H1 (cell line): Measurements from ENCODE around the gene GRID2. TPM values are rescaled to one million over a fixed set of nuclear protein-coding genes. Genes with fewer than 3 reads are reported as not detected.

ENCODE experiments used
- CTCF ChIA-PET: fragments of 300-600 bp; sonication (Branson Sonifier 250); formaldehyde crosslinking; loops from one replicate; lab custom pipeline; 2021; ENCODE audit not compliant: partially characterized antibody; lab: Charles Lee
- POLR2A ChIA-PET: fragments of 300-600 bp; sonication (Branson Sonifier 250); formaldehyde crosslinking; loops from one replicate; lab custom pipeline; 2021; ENCODE audit warnings: inconsistent platforms; ENCODE audit not compliant: partially characterized antibody; lab: Charles Lee
- DNase-seq, 2 experiments: peaks; one replicate each; pipeline versions ENCODE4 v3.0.0 to v3.0.0-alpha.2; 2010 to 2022; ENCODE audit warnings: low spot score in 2 of 2, low read depth in 1 of 2, mixed read lengths in 1 of 2
- FAIRE-seq: peaks from 2 replicates; lab custom pipeline; 2011; peaks lifted over from hg19 to GRCh38; lab: Jason Lieb, UNC
- H2AFZ ChIP-seq: 2 replicates; pipeline ENCODE4 v1.8.1; 2012; ENCODE audit warnings: low read length, inconsistent platforms
- H2AK5ac ChIP-seq: 2 replicates; pipeline ENCODE4 v1.6.1; 2013; ENCODE audit warnings: low read depth, low read length
- H2BK120ac ChIP-seq: replicated peaks from 2 replicates; pipeline ENCODE3; 2013; ENCODE audit warnings: low read depth, low read length, inconsistent platforms
- H2BK12ac ChIP-seq: 2 replicates; pipeline ENCODE4 v1.6.1; 2013; ENCODE audit warnings: low read depth, low read length
- H2BK15ac ChIP-seq: 2 replicates; pipeline ENCODE4 v1.6.1; 2013; ENCODE audit warnings: low read length
- H2BK20ac ChIP-seq: 2 replicates; pipeline ENCODE4 v1.6.1; 2013; ENCODE audit warnings: low read length
- H2BK5ac ChIP-seq: 2 replicates; pipeline ENCODE4 v1.6.1; 2013; ENCODE audit warnings: low read depth, low read length
- H3K14ac ChIP-seq: 2 replicates; pipeline ENCODE4 v1.6.1; 2013; ENCODE audit warnings: inconsistent platforms; ENCODE audit not compliant: insufficient read length
- H3K18ac ChIP-seq: 2 replicates; pipeline ENCODE4 v1.6.1; 2013; ENCODE audit warnings: low read length; ENCODE audit errors: extremely low read depth
- H3K23ac ChIP-seq: 2 replicates; pipeline ENCODE4 v1.6.1; 2013; ENCODE audit warnings: inconsistent platforms; ENCODE audit not compliant: insufficient read length
- H3K23me2 ChIP-seq: 2 replicates; pipeline ENCODE4 v1.6.1; 2013; ENCODE audit warnings: low read depth, low read length
- H3K27ac ChIP-seq: 2 replicates; pipeline ENCODE4 v1.6.1; 2011; ENCODE audit warnings: low read depth, low read length, inconsistent platforms
- H3K27me3 ChIP-seq, 4 experiments: replicated peaks in 1 of 4; 1 replicate in 1 of 4; 2 replicates in 3 of 4; pipeline versions ENCODE4 v1.6.1 to v1.8.1; 2011 to 2013; ENCODE audit warnings: low read length in 3 of 4, mild to moderate bottlenecking in 3 of 4, inconsistent platforms in 2 of 4, mixed read lengths in 2 of 4, moderate library complexity in 1 of 4; ENCODE audit not compliant: control insufficient read depth in 3 of 4, insufficient read depth in 3 of 4; ENCODE audit errors: extremely low read depth in 1 of 4
- H3K36me3 ChIP-seq, 4 experiments: 2 replicates each; pipeline versions ENCODE4 v1.6.1 to v1.8.1; 2011 to 2013; ENCODE audit warnings: mild to moderate bottlenecking in 4 of 4, low read length in 3 of 4, moderate library complexity in 2 of 4, control low read depth in 1 of 4, inconsistent platforms in 1 of 4; ENCODE audit not compliant: insufficient read depth in 4 of 4, control insufficient read depth in 2 of 4
- H3K4ac ChIP-seq: replicated peaks from 2 replicates; pipeline ENCODE3; 2013; ENCODE audit warnings: low read length, low read depth, mixed read lengths, inconsistent platforms; ENCODE audit not compliant: insufficient read length
- H3K4me1 ChIP-seq, 4 experiments: replicated peaks in 1 of 4; 1 replicate in 1 of 4; 2 replicates in 3 of 4; pipeline versions ENCODE4 v1.6.1 to v1.8.1; 2011 to 2013; ENCODE audit warnings: low read length in 3 of 4, inconsistent platforms in 2 of 4, mixed read lengths in 1 of 4; ENCODE audit not compliant: insufficient read depth in 4 of 4, control insufficient read depth in 3 of 4
- H3K4me2 ChIP-seq, 2 experiments: 2 replicates each; pipeline versions ENCODE4 v1.6.1 to v1.8.1; 2011 to 2013; ENCODE audit warnings: low read depth in 2 of 2, low read length in 2 of 2, control low read depth in 1 of 2, inconsistent platforms in 1 of 2, mild to moderate bottlenecking in 1 of 2; ENCODE audit not compliant: insufficient read depth in 1 of 2
- H3K4me3 ChIP-seq, 4 experiments: fragments of 200-600, 300-600 bp in 1 of 4; sonication (generic), shearing (Covaris generic), sonication (Bioruptor Twin) in 1 of 4; 2 replicates each; pipeline versions ENCODE4 v1.5.1 to v1.8.1; 2011 to 2016; ENCODE audit warnings: low read length in 4 of 4, low read depth in 3 of 4, control low read depth in 2 of 4, inconsistent platforms in 2 of 4, mild to moderate bottlenecking in 2 of 4, mixed read lengths in 1 of 4, moderate library complexity in 1 of 4; ENCODE audit not compliant: insufficient read depth in 2 of 4; ENCODE audit errors: extremely low read depth in 1 of 4
- H3K56ac ChIP-seq: replicated peaks from 2 replicates; pipeline ENCODE3; 2013; ENCODE audit warnings: low read depth, mild to moderate bottlenecking, mixed read lengths, low read length, inconsistent platforms; ENCODE audit not compliant: insufficient read length
- H3K79me1 ChIP-seq: 2 replicates; pipeline ENCODE4 v1.6.1; 2013; ENCODE audit warnings: low read depth, low read length, control low read depth
- H3K79me2 ChIP-seq, 2 experiments: 2 replicates each; pipeline versions ENCODE4 v1.6.1 to v1.8.1; 2012 to 2013; ENCODE audit warnings: low read length in 2 of 2, mild to moderate bottlenecking in 2 of 2, inconsistent platforms in 1 of 2; ENCODE audit not compliant: insufficient read depth in 2 of 2, control insufficient read depth in 1 of 2
- H3K9ac ChIP-seq, 4 experiments: replicated peaks in 1 of 4; 1 replicate in 1 of 4; 2 replicates in 3 of 4; pipeline versions ENCODE4 v1.6.1 to v1.8.1; 2011 to 2013; ENCODE audit warnings: low read depth in 3 of 4, low read length in 3 of 4, control low read depth in 2 of 4, mild to moderate bottlenecking in 2 of 4, moderate library complexity in 2 of 4, inconsistent platforms in 1 of 4; ENCODE audit errors: extremely low read depth in 1 of 4
- H3K9me3 ChIP-seq, 2 experiments: 2 replicates each; pipeline versions ENCODE4 v1.6.1 to v1.8.1; 2012 to 2013; ENCODE audit warnings: mild to moderate bottlenecking in 2 of 2, moderate library complexity in 2 of 2, control low read depth in 1 of 2, inconsistent platforms in 1 of 2, low read depth in 1 of 2, low read length in 1 of 2, mixed read lengths in 1 of 2; ENCODE audit not compliant: insufficient read depth in 2 of 2
- H4K20me1 ChIP-seq, 2 experiments: replicated peaks in 1 of 2; 2 replicates each; pipeline versions ENCODE3 to v1.8.1; 2011 to 2013; ENCODE audit warnings: inconsistent platforms in 2 of 2, low read length in 2 of 2, mild to moderate bottlenecking in 1 of 2; ENCODE audit not compliant: insufficient read depth in 2 of 2, control insufficient read depth in 1 of 2
- H4K5ac ChIP-seq: 2 replicates; pipeline ENCODE4 v1.6.1; 2013; ENCODE audit warnings: low read length, low read depth, mixed read lengths, inconsistent platforms; ENCODE audit not compliant: insufficient read length
- H4K8ac ChIP-seq: 2 replicates; pipeline ENCODE4 v1.8.0; 2013; ENCODE audit warnings: mild to moderate bottlenecking, moderate library complexity, low read length, inconsistent platforms; ENCODE audit not compliant: insufficient read depth; ENCODE audit errors: extremely low read depth
- H4K91ac ChIP-seq: replicated peaks from 2 replicates; pipeline ENCODE3; 2013; ENCODE audit warnings: low read length, mixed read lengths, inconsistent platforms; ENCODE audit not compliant: insufficient read length
- ATF2 ChIP-seq: IDR thresholded peaks from 2 replicates; pipeline ENCODE4 v1.6.1; 2012; ENCODE audit warnings: low read length, inconsistent platforms
- EP300 ChIP-seq, 2 experiments: IDR thresholded peaks; 1 replicate in 1 of 2; 2 replicates in 1 of 2; pipeline ENCODE4 v1.6.1; 2011 to 2012; ENCODE audit warnings: low read depth in 2 of 2, low read length in 2 of 2, mild to moderate bottlenecking in 2 of 2, borderline replicate concordance in 1 of 2, inconsistent platforms in 1 of 2, moderate library complexity in 1 of 2
- FOSL1 ChIP-seq: IDR thresholded peaks from 2 replicates; pipeline ENCODE4 v1.6.1; 2011; ENCODE audit warnings: mild to moderate bottlenecking, low read depth, low read length, moderate library complexity; ENCODE audit not compliant: insufficient read depth
- MAX ChIP-seq: IDR thresholded peaks from 2 replicates; pipeline ENCODE4 v1.6.1; 2012; ENCODE audit warnings: inconsistent platforms
- NANOG ChIP-seq: IDR thresholded peaks from 2 replicates; pipeline ENCODE4 v1.6.1; 2011; ENCODE audit warnings: low read length, low read depth, mild to moderate bottlenecking, inconsistent platforms; ENCODE audit not compliant: insufficient read depth, poor library complexity, severe bottlenecking
- SAP30 ChIP-seq: fragments of 300-600 bp; sonication (generic); IDR thresholded peaks from 2 replicates; pipeline ENCODE4 v1.7.1; 2012; ENCODE audit warnings: low read length, moderate library complexity, mild to moderate bottlenecking, inconsistent platforms; ENCODE audit not compliant: insufficient read depth, insufficient replicate concordance
- SUZ12 ChIP-seq: fragments of 200-600 bp; sonication (generic); IDR thresholded peaks from 2 replicates; pipeline ENCODE4 v1.6.1; 2012; ENCODE audit warnings: mild to moderate bottlenecking, inconsistent platforms, low read length, moderate library complexity, mixed read lengths
- TEAD4 ChIP-seq: IDR thresholded peaks from 2 replicates; pipeline ENCODE4 v1.6.1; 2012; ENCODE audit warnings: low read depth, low read length, inconsistent platforms, mixed read lengths
- USF2 ChIP-seq: IDR thresholded peaks from 2 replicates; pipeline ENCODE4 v1.6.1; 2011; ENCODE audit warnings: low read length, improper control_type of control experiment
- WGBS, 2 experiments: shearing (Covaris generic) in 1 of 2; methylation state at CpG; one replicate each; pipeline versions ENCODE4 v1.1.6 to v1.1.7; 2013 to 2015; ENCODE audit warnings: low lambda C conversion rate in 2 of 2, mixed read lengths in 2 of 2, inconsistent platforms in 1 of 2, low coverage in 1 of 2, missing lambda C conversion rate in 1 of 2; ENCODE audit not compliant: insufficient replicate concordance in 2 of 2, insufficient coverage in 1 of 2, insufficient read length in 1 of 2; ENCODE audit errors: extremely low coverage in 1 of 2, missing lambda C conversion rate in 1 of 2; 5-methylcytosine and 5-hydroxymethylcytosine counted together
- polyA plus RNA-seq, 7 experiments: library from polyadenylated mRNA; depleted of rRNA in 3 of 7; stranded (reverse) in 5 of 7; unstranded in 2 of 7; fragments of >200 nt in 5 of 7; fragments of 200-250 nt in 2 of 7; gene quantifications; 1 replicate in 5 of 7; 2 replicates in 1 of 7; 4 replicates in 1 of 7; pipeline versions ENCODE4 v1.2.1 to v1.2.3, GENCODE V29; 2011 to 2013; ENCODE audit warnings: missing spikeins in 2 of 7, mixed read lengths in 2 of 7
- total RNA-seq: library from RNA; stranded (reverse); fragmentation: NEBNext Ultra II Directional; extraction: Animal tissue kit (Norgen Biotek cat#: 25700); gene quantifications from 2 replicates; pipeline ENCODE4 v1.2.1, GENCODE V29; 2021

GRID2 gene
- total and polyA plus RNA-seq, 2 of the 8 experiments (the other 6 are each of a cell fraction or from before 2014, with no cell fraction given), result 31.1 to 81.9 TPM

GRCh38 chr4:93187466-93187865 is 883.7 kb downstream of the GRID2 start:
- H3K27ac ChIP-seq, result no peak overlapping the region
- H3K4me1 ChIP-seq, result no peaks in the 10 kb centered on the region
- DNase-seq (no peak), FAIRE-seq (no peak)
- no peak overlapping the region for H3K23ac ChIP-seq
- H3K79me2 ChIP-seq, result no peaks in the 10 kb centered on the region
- H3K79me1 ChIP-seq, result no peaks in the 10 kb centered on the region
- no peaks in the 10 kb centered on the region for H3K9me3 ChIP-seq
- no peak overlapping the region for H3K14ac ChIP-seq
- H2BK12ac ChIP-seq, result no peak overlapping the region
- H4K5ac ChIP-seq, result no peak overlapping the region
- no peak overlapping the region for H3K4ac ChIP-seq
- WGBS, 2 experiments, result 88% methylated on average over 4 of the region's 4 CpGs; no CpG with 5 or more reads in 1 of the 2 experiments
- H2AK5ac ChIP-seq, result no peak overlapping the region
- H4K91ac ChIP-seq, result no peak overlapping the region
- no peak overlapping the region for H3K4me3 ChIP-seq
- no peaks in the 10 kb centered on the region for H4K20me1 ChIP-seq
- H2AFZ ChIP-seq, result no peak overlapping the region
- no peak overlapping the region for H2BK15ac ChIP-seq
- no peak overlapping the region for H3K9ac ChIP-seq
- H2BK5ac ChIP-seq, result no peak overlapping the region
- H3K18ac ChIP-seq, result no peak overlapping the region
- POLR2A ChIA-PET, result interaction anchor here (1.5 to 2.6 kb wide), 2 partner anchors 11 to 19 kb away, joined by 3 to 10 read pairs; no protein-coding TSS in a partner anchor
- CTCF ChIA-PET, result interaction anchor here (0.6 to 1.4 kb wide), 4 partner anchors 9 to 28 kb away, joined by 3 to 4 read pairs (median 3); no protein-coding TSS in a partner anchor
- no peaks in the 10 kb centered on the region for H3K27me3 ChIP-seq
- no peak overlapping the region for H2BK20ac ChIP-seq
- H4K8ac ChIP-seq, result no peak overlapping the region
- H3K56ac ChIP-seq, result no peak overlapping the region
- no peak overlapping the region for H2BK120ac ChIP-seq
- H3K23me2 ChIP-seq, result peaks cover 1% of the 10 kb centered on the region; the same call in 1 of the 2 replicates
- H3K4me2 ChIP-seq, result no peak overlapping the region
- no peaks in the 10 kb centered on the region for H3K36me3 ChIP-seq
- TF ChIP-seq NANOG, result no peak
- TF ChIP-seq SAP30, result no peak
- no peak for TF ChIP-seq ATF2
- no peak for TF ChIP-seq TEAD4
- no peak for TF ChIP-seq EP300 (IDR thresholded peaks at IDR 0.05; ENCODE audit: borderline replicate concordance in 1 of 2, low read depth in 2 of 2, low read length in 2 of 2)
- no peak for TF ChIP-seq MAX
- TF ChIP-seq SUZ12, result no peak
- TF ChIP-seq USF2, result no peak
- TF ChIP-seq FOSL1, result no peak
